Endodermal cell (in vitro differentiated cells): Measurements from ENCODE around the gene DGKG. TPM values are rescaled to one million over a fixed set of nuclear protein-coding genes. Genes with fewer than 3 reads are reported as not detected.

Experiments
- DNase-seq: peaks from one replicate; pipeline ENCODE4 v3.0.0-alpha.2; 2017
- H3K27ac ChIP-seq: 2 replicates; pipeline ENCODE4 v1.5.1; 2013; ENCODE audit warnings: mild to moderate bottlenecking, low read depth, low read length, moderate library complexity
- H3K27me3 ChIP-seq: 2 replicates; pipeline ENCODE4 v1.6.1; 2013; ENCODE audit warnings: mild to moderate bottlenecking, low read length, moderate library complexity; ENCODE audit not compliant: insufficient read depth, control insufficient read depth, poor library complexity, severe bottlenecking
- H3K36me3 ChIP-seq: 2 replicates; pipeline ENCODE4 v1.7.0; 2013; ENCODE audit warnings: mild to moderate bottlenecking, low read length, moderate library complexity; ENCODE audit not compliant: control insufficient read depth, insufficient read depth
- H3K4me1 ChIP-seq: one replicate; pipeline ENCODE4 v1.7.0; 2013; ENCODE audit warnings: low read length; ENCODE audit not compliant: control insufficient read depth, insufficient read depth
- H3K4me3 ChIP-seq: 2 replicates; pipeline ENCODE4 v1.5.1; 2013; ENCODE audit warnings: mild to moderate bottlenecking, low read length, moderate library complexity
- H3K9ac ChIP-seq: 2 replicates; pipeline ENCODE4 v1.6.1; 2013; ENCODE audit warnings: mild to moderate bottlenecking, low read length, moderate library complexity; ENCODE audit not compliant: poor library complexity, severe bottlenecking; ENCODE audit errors: extremely low read depth
- H3K9me3 ChIP-seq: 2 replicates; pipeline ENCODE4 v1.6.1; 2013; ENCODE audit warnings: mild to moderate bottlenecking, low read length, moderate library complexity; ENCODE audit not compliant: control insufficient read depth
- H3K27ac Mint-ChIP-seq: 2 replicates; pipeline ENCODE4 v1.8.0; 2020; ENCODE audit warnings: mixed read lengths
- H3K27me3 Mint-ChIP-seq: 2 replicates; pipeline ENCODE4 v1.8.0; 2021; ENCODE audit warnings: mild to moderate bottlenecking, mixed read lengths; ENCODE audit not compliant: insufficient read depth
- H3K36me3 Mint-ChIP-seq: 2 replicates; pipeline ENCODE4 v1.8.0; 2020; ENCODE audit warnings: low read depth, mixed read lengths
- H3K4me1 Mint-ChIP-seq: 2 replicates; pipeline ENCODE4 v1.8.0; 2020; ENCODE audit warnings: mixed read lengths
- H3K4me3 Mint-ChIP-seq: 2 replicates; pipeline ENCODE4 v1.8.0; 2020; ENCODE audit warnings: mild to moderate bottlenecking, moderate library complexity, mixed read lengths
- H3K9me3 Mint-ChIP-seq: 2 replicates; pipeline ENCODE4 v1.8.0; 2020; ENCODE audit warnings: mild to moderate bottlenecking, mixed read lengths
- CTCF ChIP-seq: fragments of 200-600 bp; sonication (generic); conservative IDR thresholded peaks from 2 replicates; pipeline ENCODE4 v1.5.0; 2021; ENCODE audit warnings: antibody characterized with exemption, mild to moderate bottlenecking
- WGBS, 2 experiments: methylation state at CpG; one replicate each; pipeline versions ENCODE4 v1.1.5 to v1.1.7; 2013; ENCODE audit warnings: missing lambda C conversion rate in 2 of 2, mixed read lengths in 1 of 2; ENCODE audit not compliant: insufficient coverage in 1 of 2, insufficient read length in 1 of 2; 5-methylcytosine and 5-hydroxymethylcytosine counted together
- total RNA-seq, 2 donors: library from RNA; stranded (reverse); fragmentation: NEBNext Ultra II Directional in 1 of 2; extraction: Animal tissue kit (Norgen Biotek cat#: 25700) in 1 of 2; gene quantifications; 2 replicates in 1 of 2; 3 replicates in 1 of 2; pipeline ENCODE4 v1.2.1, GENCODE V29; 2021

The DGKG gene
- total RNA-seq, 2 donors from 2014 or later, result 0.86 to 1.8 TPM

- TF ChIP-seq CTCF, result no peak
- peaks cover 5% of the 10 kb centered on the region for H3K4me1 Mint-ChIP-seq
- peaks cover 17% of the 10 kb centered on the region for H3K27me3 Mint-ChIP-seq
- no peak overlapping the region for H3K27ac Mint-ChIP-seq
- no peak overlapping the region for H3K4me3 Mint-ChIP-seq
- Histone ChIP-seq H3K4me3 (no peak overlapping the region), H3K36me3 (no peaks in the 10 kb centered on the region), H3K9me3 (no peaks in the 10 kb centered on the region), H3K9ac (no peak overlapping the region), H3K4me1 (peaks cover 3% of the 10 kb centered on the region), H3K27ac (no peak overlapping the region), H3K27me3 (peaks cover 4% of the 10 kb centered on the region)
- H3K36me3 Mint-ChIP-seq, result no peaks in the 10 kb centered on the region
- 92 to 94% methylated on average over 4 to 6 of the region's 6 CpGs for WGBS, 2 experiments
- DNase-seq, result no peak
- H3K9me3 Mint-ChIP-seq, result no peaks in the 10 kb centered on the region
Observed at GRCh38 chr3:186401556-186401955, 39.5 kb upstream of the DGKG start.

GRCh38 chr3:186400662-186401061 lies 38.6 kb upstream of the DGKG start:
- peaks cover 17% of the 10 kb centered on the region for H3K27me3 Mint-ChIP-seq

GRCh38 chr3:186400026-186400425 lies 38.0 kb upstream of the DGKG start:
- H3K27ac ChIP-seq, result no peak overlapping the region
- Mint-ChIP-seq H3K9me3 (peaks cover 6% of the 10 kb centered on the region), H3K36me3 (no peaks in the 10 kb centered on the region), H3K4me3 (no peak overlapping the region), H3K27me3 (peaks cover 17% of the 10 kb centered on the region), H3K27ac (no peak overlapping the region), H3K4me1 (peaks cover under 1% of the 10 kb centered on the region)
- H3K9me3 ChIP-seq, result peaks cover under 1% of the 10 kb centered on the region
- H3K36me3 ChIP-seq, result no peaks in the 10 kb centered on the region
- no peak for DNase-seq
- TF ChIP-seq CTCF, result no peak
- no peak overlapping the region for H3K4me3 ChIP-seq
- WGBS, 2 experiments, result 80% methylated on average over 1 of the region's 1 CpG; no CpG with 5 or more reads in 1 of the 2 experiments
- peaks cover 4% of the 10 kb centered on the region for H3K27me3 ChIP-seq
- H3K4me1 ChIP-seq, result peaks cover 3% of the 10 kb centered on the region
- H3K9ac ChIP-seq, result no peak overlapping the region

More at GRCh38 chr3:186400662-186401061, 38.6 kb upstream of the DGKG start:
- no peak overlapping the region for H3K4me3 ChIP-seq
- H3K9ac ChIP-seq, result no peak overlapping the region
- H3K9me3 ChIP-seq, result no peaks in the 10 kb centered on the region
- H3K4me1 ChIP-seq, result peaks cover 3% of the 10 kb centered on the region
- Mint-ChIP-seq H3K4me1 (peaks cover 5% of the 10 kb centered on the region), H3K9me3 (no peaks in the 10 kb centered on the region), H3K36me3 (no peaks in the 10 kb centered on the region), H3K4me3 (no peak overlapping the region), H3K27ac (no peak overlapping the region)
- no peaks in the 10 kb centered on the region for H3K36me3 ChIP-seq
- no peak for TF ChIP-seq CTCF
- peaks cover 4% of the 10 kb centered on the region for H3K27me3 ChIP-seq
- no peak for DNase-seq
- no peak overlapping the region for H3K27ac ChIP-seq
